ENCODE data around the gene DCST1. TPM values are rescaled to one million over a fixed set of nuclear protein-coding genes. Genes with fewer than 3 reads are reported as not detected.

The DCST1 gene
- total and polyA plus RNA-seq, 2 of the 13 experiments (the other 11 are each of a cell fraction or from before 2014, with no cell fraction given) = 0.04 TPM; not detected in 1

DNA sequence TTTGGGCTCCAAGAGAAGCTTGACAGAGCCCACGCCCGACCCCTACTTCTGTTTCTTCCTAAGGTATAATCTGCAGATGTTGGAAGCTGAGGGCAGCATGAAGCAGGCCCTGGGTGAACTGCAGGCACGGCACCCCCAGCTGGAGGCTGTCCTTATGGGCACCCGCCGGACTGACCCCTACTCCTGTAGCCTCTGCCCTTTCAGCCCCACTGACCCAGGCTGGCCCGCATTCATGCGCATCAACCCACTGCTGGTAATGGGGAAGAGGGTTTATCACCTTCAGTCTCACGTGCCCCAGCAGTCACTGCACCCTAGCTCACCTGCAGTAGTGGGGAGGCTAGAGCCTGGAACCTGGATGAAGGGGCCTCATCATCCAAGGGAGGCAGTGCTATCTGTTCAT, 43.3 kb upstream of the DCST1 start:
- BruUV-seq (replicated peaks) = no TSS peak
- no peak for FAIRE-seq
- TF ChIP-seq ELF4 (CRISPR knock-in tag; IDR thresholded peaks at IDR 0.05; ENCODE audit: borderline replicate concordance) = no peak
- TF ChIP-seq, protein P1, sequence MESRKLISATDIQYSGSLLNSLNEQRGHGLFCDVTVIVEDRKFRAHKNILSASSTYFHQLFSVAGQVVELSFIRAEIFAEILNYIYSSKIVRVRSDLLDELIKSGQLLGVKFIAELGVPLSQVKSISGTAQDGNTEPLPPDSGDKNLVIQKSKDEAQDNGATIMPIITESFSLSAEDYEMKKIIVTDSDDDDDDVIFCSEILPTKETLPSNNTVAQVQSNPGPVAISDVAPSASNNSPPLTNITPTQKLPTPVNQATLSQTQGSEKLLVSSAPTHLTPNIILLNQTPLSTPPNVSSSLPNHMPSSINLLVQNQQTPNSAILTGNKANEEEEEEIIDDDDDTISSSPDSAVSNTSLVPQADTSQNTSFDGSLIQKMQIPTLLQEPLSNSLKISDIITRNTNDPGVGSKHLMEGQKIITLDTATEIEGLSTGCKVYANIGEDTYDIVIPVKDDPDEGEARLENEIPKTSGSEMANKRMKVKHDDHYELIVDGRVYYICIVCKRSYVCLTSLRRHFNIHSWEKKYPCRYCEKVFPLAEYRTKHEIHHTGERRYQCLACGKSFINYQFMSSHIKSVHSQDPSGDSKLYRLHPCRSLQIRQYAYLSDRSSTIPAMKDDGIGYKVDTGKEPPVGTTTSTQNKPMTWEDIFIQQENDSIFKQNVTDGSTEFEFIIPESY (CRISPR knock-in tag; IDR thresholded peaks at IDR 0.05) = 0 out of 2 replicates have a peak, but pooled peaks have one; percentile 24
- 96% methylated on average over 8 of the region's 8 CpGs for WGBS (ENCODE audit: low lambda C conversion rate)
- Histone ChIP-seq H4K20me1 (ENCODE audit: insufficient read depth, low read length) (no peaks in the 10 kb centered on the region), H3K9ac (ENCODE audit: insufficient read depth, low read depth, low read length) (no peak overlapping the region), H3K9me3 (ENCODE audit: low read length) (no peaks in the 10 kb centered on the region), H3K27ac (ENCODE audit: extremely low read length, insufficient read depth, low read length) (no peak overlapping the region), H3K4me2 (ENCODE audit: low read depth, low read length) (no peak overlapping the region), H2AFZ (ENCODE audit: low read length) (no peak overlapping the region), H3K27me3 (ENCODE audit: control insufficient read depth in 1 of 2, insufficient read depth in 2 of 2, low read length in 2 of 2) (no peaks in the 10 kb centered on the region), H3K36me3 (replicated peaks in 1 of 2; ENCODE audit: control insufficient read depth in 1 of 2, insufficient read depth in 2 of 2, low read length in 2 of 2) (peaks cover 5 to 18% of the 10 kb centered on the region in 2 experiments; a peak in 2 of 5 replicates), H3K79me2 (ENCODE audit: insufficient read depth, low read length) (no peaks in the 10 kb centered on the region), H3K4me1 (ENCODE audit: insufficient read depth, low read length) (peaks cover 27% of the 10 kb centered on the region), H3K4me3 (replicated peaks in 1 of 3; ENCODE audit: insufficient read depth in 1 of 3, low read depth in 2 of 3, low read length in 3 of 3) (no peak overlapping the region)
- no peak for ATAC-seq
- ChIA-PET POLR2A (interaction anchor here (0.7 kb wide), 1 partner anchor 10 kb away, joined by 3 read pairs; no protein-coding TSS in a partner anchor), CTCF (ENCODE audit: low intra/inter-chr PET ratio, low total read pairs) (no interaction called here)
- in situ Hi-C loops (cut with HindIII; ENCODE audit: extremely low pct_ligation_motif_present, low pct_unique_long_range_greater_than_20kb) = no loop called here
- DNase-seq (ENCODE audit: low spot score) = no peak
- intact Hi-C loops (cut with micrococcal nuclease; ENCODE audit: unreplicated experiment) = no loop called here

DNA sequence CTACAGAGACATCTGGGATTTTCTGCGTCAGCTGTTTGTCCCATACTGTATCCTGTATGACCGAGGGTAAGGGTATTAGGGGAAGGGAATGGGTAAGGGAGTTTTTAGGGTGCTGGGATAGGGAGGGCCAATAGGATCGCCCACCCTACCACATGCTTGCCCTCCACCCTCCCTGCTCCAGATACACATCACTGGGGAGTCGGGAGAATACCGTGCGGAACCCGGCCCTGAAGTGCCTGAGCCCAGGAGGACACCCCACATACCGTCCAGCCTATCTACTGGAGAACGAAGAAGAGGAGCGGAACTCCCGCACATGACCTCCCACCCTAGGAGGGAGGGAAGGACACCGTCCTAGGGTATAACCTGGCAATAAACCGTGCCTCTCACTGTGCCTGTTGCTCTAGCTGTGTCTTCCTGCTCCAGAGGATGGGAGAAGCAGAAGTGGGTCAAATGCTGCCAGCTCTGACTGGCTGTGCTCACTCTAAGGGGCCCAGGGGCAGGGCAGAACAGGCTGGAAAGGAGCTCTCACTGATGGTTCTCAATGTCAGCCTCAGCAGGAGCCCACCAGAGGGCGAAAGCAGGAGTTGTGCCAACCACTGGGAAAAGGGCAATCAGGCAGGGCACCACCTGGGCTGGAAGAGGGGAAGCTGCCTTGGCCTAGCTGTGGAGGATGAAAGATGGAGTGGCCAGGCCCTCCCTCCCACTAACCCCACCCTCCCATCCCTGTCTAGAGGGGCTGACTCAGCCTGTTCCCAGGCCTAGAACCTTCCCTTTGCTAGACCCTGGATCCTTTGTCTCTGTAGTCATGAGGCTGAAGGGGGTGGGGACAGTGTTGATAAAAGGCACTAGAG, 40.7 kb upstream of the DCST1 start:
- no peak overlapping the region for H3K9ac ChIP-seq (ENCODE audit: insufficient read depth, low read depth, low read length)
- no peaks in the 10 kb centered on the region for H4K20me1 ChIP-seq (ENCODE audit: insufficient read depth, low read length)
- no peaks in the 10 kb centered on the region for H3K27me3 ChIP-seq (ENCODE audit: control insufficient read depth in 1 of 2, insufficient read depth in 2 of 2, low read length in 2 of 2)
- peaks cover 17% of the 10 kb centered on the region for H3K4me1 ChIP-seq (ENCODE audit: insufficient read depth, low read length)
- H3K4me2 ChIP-seq (ENCODE audit: low read depth, low read length) = no peak overlapping the region
- peaks cover 4 to 15% of the 10 kb centered on the region in 2 experiments; a peak in 2 of 5 replicates for H3K36me3 ChIP-seq (replicated peaks in 1 of 2; ENCODE audit: control insufficient read depth in 1 of 2, insufficient read depth in 2 of 2, low read length in 2 of 2)
- POLR2A ChIA-PET = interaction anchor here (0.9 to 4.2 kb wide), 9 partner anchors 8 to 92 kb away, joined by 3 to 34 read pairs (median 4); partner anchors contain the start of genes FLAD1, PBXIP1 and SHC1
- H3K27ac ChIP-seq (ENCODE audit: extremely low read length, insufficient read depth, low read length) = no peak overlapping the region
- H3K79me2 ChIP-seq (ENCODE audit: insufficient read depth, low read length) = no peaks in the 10 kb centered on the region
- CTCF ChIA-PET (ENCODE audit: low intra/inter-chr PET ratio, low total read pairs) = interaction anchor here (1.2 kb wide), 1 partner anchor 24 kb away, joined by 10 read pairs; no protein-coding TSS in a partner anchor
- H3K9me3 ChIP-seq (ENCODE audit: low read length) = no peaks in the 10 kb centered on the region
- BruUV-seq (replicated peaks) = no TSS peak
- DNase-seq (ENCODE audit: low spot score) (no peak), FAIRE-seq (no peak), ATAC-seq (peak; percentile 63)
- no peak overlapping the region for H2AFZ ChIP-seq (ENCODE audit: low read length)
- no peak overlapping the region for H3K4me3 ChIP-seq (replicated peaks in 1 of 3; ENCODE audit: insufficient read depth in 1 of 3, low read depth in 2 of 3, low read length in 3 of 3)
- intact Hi-C loops (cut with micrococcal nuclease; ENCODE audit: unreplicated experiment) = no loop called here
- WGBS (ENCODE audit: low lambda C conversion rate) = 97% methylated on average over 11 of the region's 14 CpGs
- in situ Hi-C loops (cut with HindIII; ENCODE audit: extremely low pct_ligation_motif_present, low pct_unique_long_range_greater_than_20kb) = no loop called here
- TF ChIP-seq ZNF224 (CRISPR knock-in tag; IDR thresholded peaks at IDR 0.05) (no peak), ZKSCAN8 (CRISPR knock-in tag; IDR thresholded peaks at IDR 0.05; ENCODE audit: borderline replicate concordance) (no peak), NPAS2 (CRISPR knock-in tag; IDR thresholded peaks at IDR 0.05; ENCODE audit: borderline replicate concordance) (no peak), MED13 (CRISPR knock-in tag; IDR thresholded peaks at IDR 0.05) (no peak), ZNF225 (CRISPR knock-in tag; IDR thresholded peaks at IDR 0.05) (no peak), AHR (CRISPR knock-in tag; IDR thresholded peaks at IDR 0.05) (no peak), ZBTB3 (CRISPR knock-in tag; IDR thresholded peaks at IDR 0.05; ENCODE audit: borderline replicate concordance, low read depth) (no peak), ZNF24 (IDR thresholded peaks at IDR 0.05) (no peak), ZNF329 (CRISPR knock-in tag; IDR thresholded peaks at IDR 0.05; ENCODE audit: low read depth) (no peak), CSRNP2 (CRISPR knock-in tag; conservative IDR thresholded peaks at IDR 0.05; ENCODE audit: low read depth) (no peak)
- TF ChIP-seq, protein P2, sequence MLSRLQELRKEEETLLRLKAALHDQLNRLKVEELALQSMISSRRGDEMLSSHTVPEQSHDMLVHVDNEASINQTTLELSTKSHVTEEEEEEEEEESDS (CRISPR knock-in tag; IDR thresholded peaks at IDR 0.05; ENCODE audit: borderline replicate concordance) = no peak
